Panc1 (cell line): ENCODE data around the gene DLGAP4. TPM values are rescaled to one million over a fixed set of nuclear protein-coding genes. Genes with fewer than 3 reads are reported as not detected.

ENCODE experiments used
- ATAC-seq: fragments of 200-7000 bp; cut with Tn5 transposase; 2 replicates; pipeline ENCODE4 v1.9.1; 2020; ENCODE audit warnings: mild to moderate bottlenecking, moderate library complexity
- BruUV-seq: library from RNA; stranded (reverse); fragments of 400-500 nt; replicated peaks from 2 replicates; lab custom pipeline; 2021; lab: Mats Ljungman, UMichigan
- CTCF ChIA-PET: fragments of 300-600 bp; sonication (Branson Sonifier 250); formaldehyde crosslinking; loops from one replicate; lab custom pipeline; 2022; ENCODE audit warnings: antibody characterized with exemption; lab: Charles Lee
- POLR2A ChIA-PET: fragments of 300-600 bp; sonication (Branson Sonifier 250); formaldehyde crosslinking; loops from one replicate; lab custom pipeline; 2022; ENCODE audit warnings: antibody characterized with exemption; lab: Charles Lee
- DNase-seq: peaks from one replicate; pipeline ENCODE4 v3.0.0-alpha.2; 2010; ENCODE audit warnings: low read depth, low spot score
- H3K27ac ChIP-seq: 2 replicates; pipeline ENCODE4 v1.5.1; 2011; ENCODE audit warnings: mild to moderate bottlenecking, low read length, inconsistent platforms
- H3K27me3 ChIP-seq: fragments of 200-500 bp; sonication (Bioruptor generic); 2 replicates; pipeline ENCODE4 v1.6.0; 2014; ENCODE audit warnings: low read length, inconsistent platforms; ENCODE audit not compliant: control insufficient read depth, insufficient read depth
- H3K36me3 ChIP-seq: fragments of 200-500 bp; sonication (Bioruptor generic); 2 replicates; pipeline ENCODE4 v1.5.1; 2014; ENCODE audit warnings: inconsistent platforms, mild to moderate bottlenecking, low read length, moderate library complexity; ENCODE audit not compliant: control insufficient read depth, insufficient read depth
- H3K4me1 ChIP-seq: 2 replicates; pipeline ENCODE4 v1.5.1; 2011; ENCODE audit warnings: inconsistent platforms, mild to moderate bottlenecking, low read length, moderate library complexity; ENCODE audit not compliant: control insufficient read depth, insufficient read depth
- H3K4me3 ChIP-seq, 2 experiments: 2 replicates each; pipeline ENCODE4 v1.5.1; 2011 to 2012; ENCODE audit warnings: low read depth in 2 of 2, low read length in 2 of 2, mild to moderate bottlenecking in 2 of 2, inconsistent platforms in 1 of 2, moderate library complexity in 1 of 2
- H3K9me3 ChIP-seq: fragments of 200-500 bp; sonication (Bioruptor generic); 2 replicates; pipeline ENCODE4 v1.5.1; 2014; ENCODE audit warnings: low read depth, mild to moderate bottlenecking, inconsistent platforms, low read length, moderate library complexity; ENCODE audit not compliant: control insufficient read depth, insufficient read depth
- POLR2AphosphoS5 ChIP-seq: IDR thresholded peaks from 2 replicates; pipeline ENCODE4 v1.6.1; 2012; ENCODE audit warnings: mild to moderate bottlenecking, low read depth, low read length, moderate library complexity
- SIN3A ChIP-seq: IDR thresholded peaks from 2 replicates; pipeline ENCODE4 v1.6.1; 2012; ENCODE audit warnings: low read depth, mild to moderate bottlenecking, low read length, moderate library complexity, borderline replicate concordance; ENCODE audit not compliant: insufficient read depth
- TCF7L2 ChIP-seq: IDR thresholded peaks from 2 replicates; pipeline ENCODE4 v1.6.1; 2011; ENCODE audit warnings: mild to moderate bottlenecking, low read depth, low read length, inconsistent platforms
- in situ Hi-C: cut with HindIII; loops from 2 replicates; pipeline ENCODE4 v1.10.0; 2016; ENCODE audit warnings: low sequenced_read_pairs, low pct_unique_long_range_greater_than_20kb
- intact Hi-C: fragments of 100-400 bp; cut with micrococcal nuclease; formaldehyde crosslinking; loops from one replicate; pipeline ENCODE4 v1.10.0; 2022; ENCODE audit not compliant: unreplicated experiment
- total RNA-seq: library from RNA; stranded (reverse); gene quantifications from one replicate; pipeline ENCODE4 v1.2.1, GENCODE V29; 2021; ENCODE audit not compliant: unreplicated experiment
- TF ChIP-seq, protein P1 (sequence below): fragments of 450-650 bp; IDR thresholded peaks from 2 replicates; pipeline ENCODE4 v1.5.1; 2017; ENCODE audit warnings: mild to moderate bottlenecking
- TF ChIP-seq, protein P2 (sequence below), 2 experiments: IDR thresholded peaks; 2 replicates each; pipeline ENCODE4 v1.6.1; 2011 to 2012; ENCODE audit warnings: low read depth in 2 of 2, control low read depth in 1 of 2, low read length in 1 of 2, mild to moderate bottlenecking in 1 of 2, moderate library complexity in 1 of 2; ENCODE audit not compliant: insufficient read depth in 1 of 2

DLGAP4 gene
- total RNA-seq, 1 experiment from 2014 or later, result 52.5 TPM

DNA sequence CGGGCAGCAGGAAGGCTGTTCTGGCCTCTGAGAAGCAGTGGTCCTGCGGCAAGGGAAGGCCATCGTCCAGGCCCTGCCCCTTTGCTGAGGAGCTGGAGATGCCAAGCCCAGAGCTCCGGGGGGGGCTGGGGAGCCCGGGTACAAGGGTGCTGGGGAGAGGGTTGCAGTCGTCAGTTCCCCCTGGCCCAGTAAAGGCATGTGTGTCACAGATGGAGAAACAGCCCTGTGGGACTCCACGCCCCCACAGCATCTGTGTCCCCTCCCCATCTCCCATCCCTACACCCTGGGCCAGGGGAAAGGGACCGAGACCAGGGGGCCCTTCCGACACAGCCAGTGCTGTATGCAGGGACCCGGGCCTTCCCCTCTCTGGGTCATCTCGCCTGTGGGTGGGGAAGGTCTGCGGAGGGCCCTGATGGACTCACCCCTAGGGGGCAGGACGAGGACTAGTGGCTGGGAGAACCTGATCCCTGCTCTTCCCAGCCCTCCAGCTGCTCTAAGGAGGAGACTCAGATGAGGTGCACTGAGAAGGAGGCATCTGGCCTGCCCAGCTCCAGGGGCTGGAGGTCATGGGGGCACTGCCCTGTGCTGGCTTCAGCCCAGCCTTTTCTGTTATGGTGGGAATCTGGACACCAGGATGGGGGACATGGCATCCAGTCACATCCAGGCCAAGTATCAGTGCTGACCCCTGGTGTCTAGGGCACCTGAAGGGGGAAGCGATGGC, 235.8 kb downstream of the DLGAP4 start:
- ChIA-PET CTCF (interaction anchor here (0.6 to 0.9 kb wide), 2 partner anchors 26 to 51 kb away, joined by 3 to 5 read pairs; no protein-coding TSS in a partner anchor), POLR2A (interaction anchor here (0.6 kb wide), 1 partner anchor 70 kb away, joined by 4 read pairs; no protein-coding TSS in a partner anchor)
- Histone ChIP-seq H3K4me3 (peak overlapping the region; percentile 59 to 71), H3K27me3 (no peaks in the 10 kb centered on the region), H3K9me3 (no peaks in the 10 kb centered on the region), H3K4me1 (peaks cover 15% of the 10 kb centered on the region), H3K36me3 (no peaks in the 10 kb centered on the region), H3K27ac (peak overlapping the region; percentile 70)
- no peak for DNase-seq
- TF ChIP-seq, protein P1, sequence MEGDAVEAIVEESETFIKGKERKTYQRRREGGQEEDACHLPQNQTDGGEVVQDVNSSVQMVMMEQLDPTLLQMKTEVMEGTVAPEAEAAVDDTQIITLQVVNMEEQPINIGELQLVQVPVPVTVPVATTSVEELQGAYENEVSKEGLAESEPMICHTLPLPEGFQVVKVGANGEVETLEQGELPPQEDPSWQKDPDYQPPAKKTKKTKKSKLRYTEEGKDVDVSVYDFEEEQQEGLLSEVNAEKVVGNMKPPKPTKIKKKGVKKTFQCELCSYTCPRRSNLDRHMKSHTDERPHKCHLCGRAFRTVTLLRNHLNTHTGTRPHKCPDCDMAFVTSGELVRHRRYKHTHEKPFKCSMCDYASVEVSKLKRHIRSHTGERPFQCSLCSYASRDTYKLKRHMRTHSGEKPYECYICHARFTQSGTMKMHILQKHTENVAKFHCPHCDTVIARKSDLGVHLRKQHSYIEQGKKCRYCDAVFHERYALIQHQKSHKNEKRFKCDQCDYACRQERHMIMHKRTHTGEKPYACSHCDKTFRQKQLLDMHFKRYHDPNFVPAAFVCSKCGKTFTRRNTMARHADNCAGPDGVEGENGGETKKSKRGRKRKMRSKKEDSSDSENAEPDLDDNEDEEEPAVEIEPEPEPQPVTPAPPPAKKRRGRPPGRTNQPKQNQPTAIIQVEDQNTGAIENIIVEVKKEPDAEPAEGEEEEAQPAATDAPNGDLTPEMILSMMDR, result peak; percentile 84
- TF ChIP-seq, protein P2, sequence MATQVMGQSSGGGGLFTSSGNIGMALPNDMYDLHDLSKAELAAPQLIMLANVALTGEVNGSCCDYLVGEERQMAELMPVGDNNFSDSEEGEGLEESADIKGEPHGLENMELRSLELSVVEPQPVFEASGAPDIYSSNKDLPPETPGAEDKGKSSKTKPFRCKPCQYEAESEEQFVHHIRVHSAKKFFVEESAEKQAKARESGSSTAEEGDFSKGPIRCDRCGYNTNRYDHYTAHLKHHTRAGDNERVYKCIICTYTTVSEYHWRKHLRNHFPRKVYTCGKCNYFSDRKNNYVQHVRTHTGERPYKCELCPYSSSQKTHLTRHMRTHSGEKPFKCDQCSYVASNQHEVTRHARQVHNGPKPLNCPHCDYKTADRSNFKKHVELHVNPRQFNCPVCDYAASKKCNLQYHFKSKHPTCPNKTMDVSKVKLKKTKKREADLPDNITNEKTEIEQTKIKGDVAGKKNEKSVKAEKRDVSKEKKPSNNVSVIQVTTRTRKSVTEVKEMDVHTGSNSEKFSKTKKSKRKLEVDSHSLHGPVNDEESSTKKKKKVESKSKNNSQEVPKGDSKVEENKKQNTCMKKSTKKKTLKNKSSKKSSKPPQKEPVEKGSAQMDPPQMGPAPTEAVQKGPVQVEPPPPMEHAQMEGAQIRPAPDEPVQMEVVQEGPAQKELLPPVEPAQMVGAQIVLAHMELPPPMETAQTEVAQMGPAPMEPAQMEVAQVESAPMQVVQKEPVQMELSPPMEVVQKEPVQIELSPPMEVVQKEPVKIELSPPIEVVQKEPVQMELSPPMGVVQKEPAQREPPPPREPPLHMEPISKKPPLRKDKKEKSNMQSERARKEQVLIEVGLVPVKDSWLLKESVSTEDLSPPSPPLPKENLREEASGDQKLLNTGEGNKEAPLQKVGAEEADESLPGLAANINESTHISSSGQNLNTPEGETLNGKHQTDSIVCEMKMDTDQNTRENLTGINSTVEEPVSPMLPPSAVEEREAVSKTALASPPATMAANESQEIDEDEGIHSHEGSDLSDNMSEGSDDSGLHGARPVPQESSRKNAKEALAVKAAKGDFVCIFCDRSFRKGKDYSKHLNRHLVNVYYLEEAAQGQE (IDR thresholded peaks at IDR 0.05; ENCODE audit: insufficient read depth in 1 of 2, low read depth in 2 of 2, low read length in 1 of 2), result no peak
- no TSS peak for BruUV-seq
- peak; percentile 74 for ATAC-seq
- intact Hi-C loops, result no loop called here
- in situ Hi-C loops, result no loop called here

DNA sequence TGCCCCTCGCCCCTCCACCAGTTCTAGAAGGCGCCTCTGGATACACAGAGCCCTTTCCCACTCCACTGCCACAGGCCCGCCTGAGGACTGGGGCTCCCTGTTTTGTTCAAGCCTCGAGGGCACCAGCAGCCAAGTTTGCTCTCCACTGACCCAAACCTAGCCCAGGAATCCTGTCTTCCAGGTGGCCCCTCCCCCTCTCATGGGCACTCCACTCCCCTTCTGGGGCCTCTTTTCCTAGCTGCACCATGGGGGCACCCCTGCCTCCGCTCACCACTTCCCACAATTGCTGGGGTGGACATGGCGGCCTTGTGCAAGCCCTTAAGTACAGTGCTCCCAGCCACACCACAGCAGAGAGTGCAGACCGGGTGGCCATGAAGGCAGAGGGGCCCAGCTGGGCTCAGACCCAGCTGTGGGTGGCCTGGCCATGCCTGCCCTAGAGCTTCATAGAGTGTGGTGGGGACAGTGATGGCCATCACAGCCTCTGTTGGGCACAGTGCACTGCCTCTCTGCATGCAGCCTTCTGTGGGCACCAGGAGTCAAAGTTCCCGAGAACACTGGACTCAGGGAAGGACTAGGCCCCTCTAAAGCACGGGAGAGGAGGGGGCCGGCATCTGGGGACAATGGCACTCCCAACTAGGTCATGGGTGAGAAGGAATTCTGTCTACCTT, 236.5 kb downstream of the DLGAP4 start:
- CTCF ChIA-PET, result interaction anchor here (0.6 to 0.9 kb wide), 2 partner anchors 26 to 50 kb away, joined by 3 to 5 read pairs; no protein-coding TSS in a partner anchor
- intact Hi-C loops (no loop called here), in situ Hi-C loops (no loop called here)
- peak overlapping the region in 1 of 2 experiments; percentile 59; a peak in 2 of 4 replicates for H3K4me3 ChIP-seq
- H3K27ac ChIP-seq, result peak overlapping the region; percentile 12; the same call in 1 of the 2 replicates
- POLR2A ChIA-PET, result no interaction called here
- DNase-seq (no peak), ATAC-seq (no peak)
- H3K9me3 ChIP-seq, result no peaks in the 10 kb centered on the region
- H3K36me3 ChIP-seq, result no peaks in the 10 kb centered on the region
- H3K4me1 ChIP-seq, result peaks cover 15% of the 10 kb centered on the region
- no peaks in the 10 kb centered on the region for H3K27me3 ChIP-seq
- TF ChIP-seq POLR2AphosphoS5, result no peak
- TF ChIP-seq TCF7L2, result no peak
- TF ChIP-seq SIN3A, result no peak
- TF ChIP-seq, protein P1, result no peak
- TF ChIP-seq, protein P2 (IDR thresholded peaks at IDR 0.05; ENCODE audit: insufficient read depth in 1 of 2, low read depth in 2 of 2, low read length in 1 of 2), result no peak
- no TSS peak for BruUV-seq
